Right lobe of liver (tissue), 6 donors: ENCODE data around the gene ASCL2. TPM values are rescaled to one million over a fixed set of nuclear protein-coding genes. Genes with fewer than 3 reads are reported as not detected.
"Not testable (repeated sequence)": the region's sequence is repeated elsewhere in the genome, so short reads cannot be mapped to it uniquely, and the experiment has no call there.

Experiments used
- ATAC-seq, 4 donors: fragments of 200-7000 bp; cut with Tn5 transposase; one replicate each; pipeline ENCODE4 v1.9.1; 2020; ENCODE audit warnings: mild to moderate bottlenecking in 4 of 4, moderate library complexity in 4 of 4
- DNase-seq, 3 donors: peaks; one replicate each; pipeline ENCODE4 v3.0.0-alpha.2; 2020
- H3K27ac ChIP-seq, 3 donors: fragments of 200-600 bp; one replicate each; pipeline ENCODE4 v1.8.0; 2022
- H3K27me3 ChIP-seq, 2 donors: fragments of 200-600 bp; one replicate each; pipeline ENCODE4 v1.8.0; 2022
- H3K36me3 ChIP-seq, 4 donors: fragments of 200-600 bp; sonication (generic) in 1 of 4; one replicate each; pipeline versions ENCODE4 v1.5.1 to v1.8.0; 2017 to 2022; ENCODE audit warnings: control low read depth in 1 of 4
- H3K4me1 ChIP-seq, 4 donors: fragments of 200-600 bp; sonication (generic) in 1 of 4; one replicate each; pipeline versions ENCODE4 v1.5.1 to v1.8.0; 2017 to 2022; ENCODE audit warnings: control low read depth in 1 of 4
- H3K4me3 ChIP-seq, 3 donors: fragments of 200-600 bp; one replicate each; pipeline ENCODE4 v1.8.0; 2022
- H3K9me3 ChIP-seq, 4 donors: fragments of 200-600 bp; sonication (generic) in 1 of 4; one replicate each; pipeline versions ENCODE4 v1.5.1 to v1.8.0; 2017 to 2022; ENCODE audit warnings: control low read depth in 1 of 4
- POLR2A ChIP-seq: fragments of 450-650 bp; IDR thresholded peaks from one replicate; pipeline ENCODE4 v1.6.1; 2017; ENCODE audit warnings: antibody characterized with exemption, mild to moderate bottlenecking
- WGBS: methylation state at CpG from one replicate; pipeline ENCODE4 v1.1.6; 2018; ENCODE audit warnings: low coverage, low lambda C conversion rate; ENCODE audit not compliant: insufficient coverage; ENCODE audit errors: missing lambda C conversion rate; 5-methylcytosine and 5-hydroxymethylcytosine counted together
- intact Hi-C, 2 donors: fragments of 100-400 bp; cut with DNase I; formaldehyde crosslinking; loops; one replicate each; pipeline versions ENCODE4 v1.11.2 to v1.14.1; 2022
- total RNA-seq, 6 experiments: library from RNA; depleted of rRNA in 2 of 6; stranded (reverse); fragments of >200 nt in 2 of 6; fragmentation: NEBNext Ultra II Directional in 3 of 6; extraction: Animal tissue kit (Norgen Biotek cat#: 25700) in 3 of 6; gene quantifications; one replicate each; pipeline versions ENCODE4 v1.1.0 to v1.2.4, GENCODE V29; 2016 to 2023
- TF ChIP-seq, protein P1 (sequence below), 4 donors: fragments of 200-600 bp in 3 of 4; fragments of 450-650 bp in 1 of 4; IDR thresholded peaks; one replicate each; pipeline versions ENCODE4 v1.5.1 to v1.8.0; 2016 to 2022; ENCODE audit warnings: antibody characterized with exemption in 4 of 4, mild to moderate bottlenecking in 2 of 4
- donor health status: DM: no; HTN: yes; CAD: no.
- donor health status: DM: no; HTN: no; CAD: no.
- donor health status: DM: no; HTN: no; CAD: no.
- donor health status: DM: no; HTN: yes; CAD: no.
- donor health status: DM: no; HTN: yes; CAD: no.

Gene ASCL2
- total RNA-seq, 6 experiments from 2014 or later, result 0.42 to 0.81 (median 0.64) TPM

DNA sequence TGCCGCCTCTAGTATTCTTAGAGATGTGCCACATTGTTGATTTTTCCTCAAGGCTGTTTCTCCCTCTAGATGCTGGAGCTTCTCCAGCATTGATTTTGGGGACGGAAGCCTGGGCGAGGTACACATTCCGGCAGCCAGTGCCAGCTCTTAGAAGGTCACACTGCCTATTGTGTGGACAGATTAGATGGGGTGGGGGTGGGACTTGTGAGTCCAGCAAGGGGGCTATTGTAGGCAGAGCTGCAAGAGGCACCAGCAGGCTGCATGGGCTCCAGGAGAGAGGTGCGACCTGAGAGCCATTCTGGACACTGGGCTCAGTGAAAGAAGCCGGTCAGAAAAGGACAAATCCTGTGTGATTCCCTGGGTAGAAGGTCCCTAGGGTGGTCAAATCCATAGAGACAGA, 19.0 kb upstream of the ASCL2 start:
- Histone ChIP-seq H3K9me3 (no peaks in the 10 kb centered on the region), H3K27me3 (no peaks in the 10 kb centered on the region), H3K4me1 (no peaks in the 10 kb centered on the region), H3K36me3 (no peaks in the 10 kb centered on the region), H3K4me3 (no peak overlapping the region), H3K27ac (no peak overlapping the region)
- intact Hi-C loops, result no loop called here
- ATAC-seq, result peak; percentile 44 to 62 (median 50)
- peak in 1 of 3 donors; percentile 48 for DNase-seq
- WGBS, result 49% methylated on average over 3 of the region's 6 CpGs
- TF ChIP-seq, protein P1, sequence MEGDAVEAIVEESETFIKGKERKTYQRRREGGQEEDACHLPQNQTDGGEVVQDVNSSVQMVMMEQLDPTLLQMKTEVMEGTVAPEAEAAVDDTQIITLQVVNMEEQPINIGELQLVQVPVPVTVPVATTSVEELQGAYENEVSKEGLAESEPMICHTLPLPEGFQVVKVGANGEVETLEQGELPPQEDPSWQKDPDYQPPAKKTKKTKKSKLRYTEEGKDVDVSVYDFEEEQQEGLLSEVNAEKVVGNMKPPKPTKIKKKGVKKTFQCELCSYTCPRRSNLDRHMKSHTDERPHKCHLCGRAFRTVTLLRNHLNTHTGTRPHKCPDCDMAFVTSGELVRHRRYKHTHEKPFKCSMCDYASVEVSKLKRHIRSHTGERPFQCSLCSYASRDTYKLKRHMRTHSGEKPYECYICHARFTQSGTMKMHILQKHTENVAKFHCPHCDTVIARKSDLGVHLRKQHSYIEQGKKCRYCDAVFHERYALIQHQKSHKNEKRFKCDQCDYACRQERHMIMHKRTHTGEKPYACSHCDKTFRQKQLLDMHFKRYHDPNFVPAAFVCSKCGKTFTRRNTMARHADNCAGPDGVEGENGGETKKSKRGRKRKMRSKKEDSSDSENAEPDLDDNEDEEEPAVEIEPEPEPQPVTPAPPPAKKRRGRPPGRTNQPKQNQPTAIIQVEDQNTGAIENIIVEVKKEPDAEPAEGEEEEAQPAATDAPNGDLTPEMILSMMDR (IDR thresholded peaks at IDR 0.05), result no peak
- TF ChIP-seq POLR2A, result no peak

DNA sequence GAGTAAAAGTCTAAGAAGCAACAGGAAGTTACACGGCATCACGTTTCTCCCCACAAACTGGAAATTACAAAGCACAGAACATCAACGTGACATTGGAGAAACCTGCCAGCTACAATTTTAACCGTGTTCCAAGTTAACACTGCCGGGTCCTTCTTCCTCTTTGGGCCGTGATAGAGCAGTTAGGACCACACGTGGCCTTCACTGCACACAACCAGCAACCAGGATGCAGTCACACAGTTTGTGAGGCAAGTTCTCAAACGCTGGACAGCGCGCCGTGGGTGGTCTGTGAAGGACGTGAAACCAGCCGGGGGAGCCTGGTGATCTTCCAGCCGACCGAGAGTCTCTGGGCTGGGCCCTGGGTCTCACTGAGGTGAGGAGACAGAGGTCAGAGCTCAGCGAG, 16.7 kb upstream of the ASCL2 start:
- peak in 2 of 3 donors; percentile 37 to 42 for DNase-seq

DNA sequence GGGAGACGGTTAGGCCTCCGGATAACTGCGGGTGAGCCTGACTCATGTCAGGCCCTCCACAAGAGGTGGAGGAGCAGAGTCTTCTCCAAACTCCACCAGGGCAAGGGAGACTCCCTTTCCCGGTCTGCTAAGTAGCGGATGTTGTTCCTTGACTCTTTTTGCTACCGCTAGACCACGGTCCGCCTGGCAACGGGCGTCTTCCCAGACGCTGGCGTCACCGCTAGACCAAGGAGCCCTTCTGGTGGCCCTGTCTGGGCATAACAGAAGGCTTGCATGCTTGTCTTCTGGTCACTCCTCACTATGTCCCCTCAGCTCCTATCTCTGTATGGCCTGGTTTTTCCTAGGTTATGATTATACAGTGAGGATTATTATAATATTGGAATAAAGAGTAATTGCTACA, 16.0 kb upstream of the ASCL2 start:
- H3K4me3 ChIP-seq, H3K4me1 ChIP-seq, DNase-seq, H3K27ac ChIP-seq, ATAC-seq, intact Hi-C loops, H3K36me3 ChIP-seq, H3K9me3 ChIP-seq, H3K27me3 ChIP-seq: not testable (repeated sequence)
- 75% methylated on average over 4 of the region's 13 CpGs for WGBS

More for the DNA sequence above, 16.7 kb upstream of the ASCL2 start:
- TF ChIP-seq, protein P1 (IDR thresholded peaks at IDR 0.05), result no peak
- TF ChIP-seq POLR2A, result no peak
- Histone ChIP-seq H3K4me1 (no peaks in the 10 kb centered on the region), H3K9me3 (no peaks in the 10 kb centered on the region), H3K27me3 (no peaks in the 10 kb centered on the region), H3K4me3 (no peak overlapping the region), H3K27ac (no peak overlapping the region), H3K36me3 (no peaks in the 10 kb centered on the region)
- no peak for ATAC-seq
- intact Hi-C loops, result no loop called here
- 19% methylated on average over 10 of the region's 16 CpGs for WGBS

DNA sequence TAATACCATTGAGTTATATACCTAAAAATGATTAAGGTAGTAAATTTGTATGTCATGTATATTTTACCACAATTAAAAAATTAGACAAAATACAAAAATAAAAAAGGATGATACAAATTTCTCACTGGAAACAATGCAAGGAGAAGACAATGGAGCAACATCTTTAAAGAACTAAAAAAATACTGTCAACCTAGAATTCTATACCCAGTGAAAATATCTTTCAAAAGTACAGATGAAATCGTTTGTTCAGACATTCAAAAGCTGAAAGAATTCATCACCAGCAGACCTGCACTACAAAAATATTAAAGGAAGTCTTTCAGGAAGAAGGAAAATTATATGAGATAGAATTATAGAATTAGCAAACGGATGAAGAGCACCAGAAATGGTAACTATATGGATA, 9.8 kb upstream of the ASCL2 start:
- H3K9me3 ChIP-seq, result no peaks in the 10 kb centered on the region
- no peaks in the 10 kb centered on the region for H3K36me3 ChIP-seq
- TF ChIP-seq POLR2A, result no peak
- 36% methylated on average over 2 of the region's 2 CpGs for WGBS
- H3K27ac ChIP-seq, result no peak overlapping the region
- no peak overlapping the region for H3K4me3 ChIP-seq
- ATAC-seq, result no peak
- H3K4me1 ChIP-seq, result no peaks in the 10 kb centered on the region
- intact Hi-C loops, result no loop called here
- DNase-seq, result no peak
- H3K27me3 ChIP-seq, result no peaks in the 10 kb centered on the region

DNA sequence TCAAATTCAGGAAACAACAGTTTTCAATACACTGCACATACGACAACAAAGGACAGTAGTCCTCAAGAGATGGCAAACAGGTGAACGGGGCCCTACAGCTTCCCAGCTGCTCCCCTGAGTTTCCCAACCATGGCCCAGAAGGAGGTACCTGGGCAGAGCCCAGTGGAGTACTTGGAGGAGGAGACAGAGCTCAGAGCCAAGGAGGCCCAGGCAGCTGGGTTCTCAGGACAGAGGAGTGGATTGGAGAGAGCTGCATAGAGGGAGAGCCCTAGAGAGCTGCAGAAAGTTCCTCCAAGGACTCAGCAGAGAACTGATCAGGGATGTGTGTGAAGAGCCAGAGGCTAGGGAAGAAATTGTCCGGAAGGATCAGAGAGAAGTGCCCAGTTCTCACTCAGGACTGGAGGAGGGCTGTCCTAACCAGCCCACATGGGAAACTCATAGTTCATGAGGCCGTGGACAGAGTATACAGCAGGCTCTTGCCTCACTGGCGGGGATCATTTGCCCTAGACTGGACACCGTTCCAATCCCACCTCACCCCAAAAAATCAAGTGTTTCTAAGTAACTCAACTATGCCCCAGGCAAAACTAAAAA, 7.6 kb upstream of the ASCL2 start:
- Histone ChIP-seq H3K9me3 (no peaks in the 10 kb centered on the region), H3K4me3 (no peak overlapping the region), H3K27me3 (no peaks in the 10 kb centered on the region), H3K36me3 (no peaks in the 10 kb centered on the region), H3K27ac (no peak overlapping the region), H3K4me1 (no peaks in the 10 kb centered on the region)
- WGBS, result 69% methylated on average over 5 of the region's 6 CpGs
- DNase-seq, result no peak
- ATAC-seq, result peak in 1 of 4 donors; percentile 31
- TF ChIP-seq POLR2A, result no peak
- TF ChIP-seq, protein P1 (IDR thresholded peaks at IDR 0.05), result no peak
- intact Hi-C loops, result no loop called here

DNA sequence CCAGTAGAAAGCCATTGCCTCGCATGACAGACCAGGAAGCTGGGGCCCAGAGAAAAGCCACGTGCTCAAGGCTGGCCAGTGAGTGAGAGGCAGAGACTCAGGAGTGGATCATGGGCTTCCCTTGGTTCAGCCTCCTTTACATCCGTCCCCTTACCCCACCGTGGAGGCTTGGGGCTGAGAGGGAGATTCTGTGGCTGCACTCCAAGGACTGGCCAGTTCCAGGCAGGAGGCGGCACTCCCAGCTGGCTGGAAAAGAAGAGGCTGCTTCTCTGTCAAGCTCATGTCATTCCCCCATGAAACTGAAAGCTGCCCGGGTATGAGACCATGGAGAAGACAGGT, 6.6 kb upstream of the ASCL2 start:
- TF ChIP-seq POLR2A, result no peak
- TF ChIP-seq, protein P1 (IDR thresholded peaks at IDR 0.05), result no peak
- Histone ChIP-seq H3K9me3 (no peaks in the 10 kb centered on the region), H3K4me3 (no peak overlapping the region), H3K4me1 (no peaks in the 10 kb centered on the region), H3K36me3 (no peaks in the 10 kb centered on the region), H3K27me3 (no peaks in the 10 kb centered on the region), H3K27ac (no peak overlapping the region)
- DNase-seq (no peak), ATAC-seq (peak in 1 of 4 donors; percentile 15)
- WGBS, result 55% methylated on average over 3 of the region's 6 CpGs
- intact Hi-C loops, result no loop called here
